Effector memory CD4-positive, alpha-beta T cell (primary cell): Measurements from ENCODE around the gene CTH.
"Not testable (repeated sequence)": the region's sequence is repeated elsewhere in the genome, so short reads cannot be mapped to it uniquely, and the experiment has no call there.

Experiments used
- DNase-seq, 3 donors: peaks; one replicate each; pipeline ENCODE4 v3.0.0-alpha.2; 2020
- H3K27ac ChIP-seq: 2 replicates; pipeline ENCODE4 v1.7.0; 2013; ENCODE audit warnings: mild to moderate bottlenecking, low read length, moderate library complexity; ENCODE audit not compliant: insufficient read depth, poor library complexity, severe bottlenecking
- H3K27me3 ChIP-seq: replicated peaks from 2 replicates; pipeline ENCODE4 v1.7.0; 2013; ENCODE audit warnings: mild to moderate bottlenecking, low read length; ENCODE audit not compliant: insufficient read depth, control insufficient read depth, poor library complexity, severe bottlenecking
- H3K36me3 ChIP-seq: 2 replicates; pipeline ENCODE4 v1.7.0; 2013; ENCODE audit warnings: mild to moderate bottlenecking, low read length, moderate library complexity; ENCODE audit not compliant: control insufficient read depth, insufficient read depth
- H3K4me1 ChIP-seq: 2 replicates; pipeline ENCODE4 v1.7.0; 2013; ENCODE audit warnings: low read length, mild to moderate bottlenecking; ENCODE audit not compliant: control insufficient read depth, insufficient read depth, poor library complexity, severe bottlenecking
- H3K4me3 ChIP-seq: 2 replicates; pipeline ENCODE4 v1.7.0; 2013; ENCODE audit warnings: low read length, low read depth, mild to moderate bottlenecking; ENCODE audit not compliant: insufficient read depth, poor library complexity, severe bottlenecking
- H3K9me3 ChIP-seq: 2 replicates; pipeline ENCODE4 v1.7.0; 2013; ENCODE audit warnings: mild to moderate bottlenecking, low read length, moderate library complexity; ENCODE audit not compliant: control insufficient read depth

CTH gene

DNA sequence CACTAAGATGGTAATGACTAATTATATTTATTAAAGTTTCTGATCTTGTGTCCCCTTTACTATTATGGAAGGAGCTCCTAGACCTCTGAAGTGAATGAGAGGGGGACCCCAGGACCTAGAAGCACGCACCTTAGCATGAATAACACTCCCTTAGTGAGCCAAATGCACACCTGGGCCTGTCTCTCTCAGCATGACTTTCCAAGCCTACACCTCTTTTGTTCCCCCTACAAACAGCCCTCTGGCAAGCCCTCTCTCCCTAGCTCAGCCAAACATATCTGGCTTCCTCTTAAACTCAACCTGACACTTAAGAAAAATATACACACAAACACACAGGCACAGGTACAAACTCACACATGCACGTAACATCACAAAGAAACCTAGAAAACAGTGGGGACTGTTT, 7.3 kb upstream of the CTH start:
- Histone ChIP-seq H3K36me3 (no peaks in the 10 kb centered on the region), H3K9me3 (no peaks in the 10 kb centered on the region), H3K27ac (no peak overlapping the region), H3K4me3 (no peak overlapping the region), H3K27me3 (peaks cover 4% of the 10 kb centered on the region), H3K4me1 (no peaks in the 10 kb centered on the region)
- DNase-seq: no peak

DNA sequence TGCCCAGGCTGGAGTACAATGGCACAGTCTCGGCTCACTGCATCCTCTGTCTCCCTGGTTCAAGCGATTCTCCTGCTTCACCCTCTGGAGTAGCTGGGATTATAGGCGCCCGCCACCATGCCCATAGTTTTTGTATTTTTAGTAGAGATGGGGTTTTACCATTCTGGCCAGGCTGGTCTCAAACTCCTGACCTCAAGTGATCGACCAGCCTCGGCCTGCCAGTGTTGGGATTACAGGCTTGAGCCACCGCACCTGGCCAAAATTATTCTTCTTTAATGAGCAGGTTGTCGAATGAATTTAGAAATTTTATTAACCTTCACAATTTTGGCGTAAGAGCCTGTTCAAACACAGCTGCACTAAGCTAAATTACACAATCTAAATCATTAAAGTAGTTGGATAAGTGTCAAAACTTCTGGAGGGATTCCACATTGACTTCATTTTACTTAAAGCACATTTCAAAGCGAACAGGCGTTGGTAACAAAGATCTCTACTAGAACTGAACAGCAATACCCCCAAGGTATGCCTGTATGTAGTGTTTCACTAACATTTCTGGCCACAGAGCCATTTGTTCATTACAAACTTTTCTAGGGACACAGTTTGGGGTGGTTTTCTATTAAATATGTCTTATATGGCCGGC, 5.2 kb upstream of the CTH start:
- DNase-seq: no peak
- Histone ChIP-seq H3K9me3 (no peaks in the 10 kb centered on the region), H3K27me3 (peaks cover 4% of the 10 kb centered on the region), H3K4me1 (peaks cover 7% of the 10 kb centered on the region), H3K4me3 (no peak overlapping the region), H3K36me3 (no peaks in the 10 kb centered on the region), H3K27ac (no peak overlapping the region)

DNA sequence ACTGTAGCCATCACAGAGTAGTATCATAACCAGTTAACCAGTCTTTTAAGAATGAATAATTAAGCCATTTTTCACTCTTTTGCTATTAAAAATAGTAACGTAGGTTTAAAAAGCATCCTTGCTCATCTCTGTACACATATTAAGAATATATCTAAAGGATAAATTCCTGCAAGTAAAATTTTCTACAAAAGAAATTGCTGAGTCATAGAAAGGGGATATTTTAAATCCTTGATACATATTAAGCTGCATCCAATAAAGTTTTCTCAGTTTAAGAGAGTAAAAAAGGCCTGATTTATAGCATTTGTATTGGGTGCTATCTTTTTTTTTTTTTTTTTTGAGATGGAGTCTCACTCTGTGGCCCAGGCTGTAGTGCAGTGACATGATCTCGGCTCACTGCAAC, 1.9 kb upstream of the CTH start:
- Histone ChIP-seq H3K27ac (no peak overlapping the region), H3K27me3 (peaks cover 4% of the 10 kb centered on the region), H3K36me3 (no peaks in the 10 kb centered on the region), H3K9me3 (no peaks in the 10 kb centered on the region), H3K4me1 (peaks cover 11% of the 10 kb centered on the region), H3K4me3 (no peak overlapping the region)
- no peak for DNase-seq

DNA sequence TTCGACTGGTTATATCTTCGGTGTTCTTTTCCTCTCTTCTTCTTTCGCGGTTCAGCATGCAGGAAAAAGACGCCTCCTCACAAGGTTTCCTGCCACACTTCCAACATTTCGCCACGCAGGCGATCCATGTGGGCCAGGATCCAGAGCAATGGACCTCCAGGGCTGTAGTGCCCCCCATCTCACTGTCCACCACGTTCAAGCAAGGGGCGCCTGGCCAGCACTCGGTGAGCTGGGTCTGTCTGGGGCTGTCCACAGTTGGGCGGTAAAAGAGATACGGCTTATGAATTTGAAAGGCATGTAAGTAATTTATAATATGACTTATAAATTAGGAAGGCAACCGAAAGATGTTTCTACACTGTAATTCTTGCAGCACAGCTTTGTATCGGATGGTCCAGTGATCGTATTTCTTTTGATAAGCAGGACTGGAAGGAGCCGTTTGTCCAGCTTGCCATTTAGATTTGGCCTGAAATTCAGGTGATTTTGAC, 334 bp downstream of the CTH start:
- Histone ChIP-seq H3K27ac (peak overlapping the region; percentile 86), H3K9me3 (no peaks in the 10 kb centered on the region), H3K4me1 (peaks cover 11% of the 10 kb centered on the region), H3K4me3 (peak overlapping the region; percentile 77), H3K27me3 (no peaks in the 10 kb centered on the region), H3K36me3 (no peaks in the 10 kb centered on the region)
- DNase-seq: no peak

DNA sequence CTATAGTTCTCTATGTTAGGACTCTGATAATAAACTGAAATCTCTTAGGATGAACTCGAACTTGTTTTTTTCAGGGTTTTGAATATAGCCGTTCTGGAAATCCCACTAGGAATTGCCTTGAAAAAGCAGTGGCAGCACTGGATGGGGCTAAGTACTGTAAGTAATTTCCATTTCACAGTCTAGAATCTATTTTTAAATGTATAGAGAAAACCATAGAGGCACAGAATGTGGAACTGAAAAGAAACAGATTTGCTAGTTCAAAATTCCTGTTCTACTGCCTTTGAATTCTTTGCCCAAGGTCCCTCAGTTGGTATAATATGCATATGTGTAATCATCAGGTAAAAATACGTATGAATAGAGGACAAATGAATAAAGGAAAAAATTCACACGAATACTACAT, 4.8 kb downstream of the CTH start:
- no peaks in the 10 kb centered on the region for H3K27me3 ChIP-seq
- H3K36me3 ChIP-seq: peaks cover 2% of the 10 kb centered on the region
- DNase-seq: no peak
- H3K27ac ChIP-seq: no peak overlapping the region
- no peak overlapping the region for H3K4me3 ChIP-seq
- no peaks in the 10 kb centered on the region for H3K9me3 ChIP-seq
- H3K4me1 ChIP-seq: peaks cover 4% of the 10 kb centered on the region

DNA sequence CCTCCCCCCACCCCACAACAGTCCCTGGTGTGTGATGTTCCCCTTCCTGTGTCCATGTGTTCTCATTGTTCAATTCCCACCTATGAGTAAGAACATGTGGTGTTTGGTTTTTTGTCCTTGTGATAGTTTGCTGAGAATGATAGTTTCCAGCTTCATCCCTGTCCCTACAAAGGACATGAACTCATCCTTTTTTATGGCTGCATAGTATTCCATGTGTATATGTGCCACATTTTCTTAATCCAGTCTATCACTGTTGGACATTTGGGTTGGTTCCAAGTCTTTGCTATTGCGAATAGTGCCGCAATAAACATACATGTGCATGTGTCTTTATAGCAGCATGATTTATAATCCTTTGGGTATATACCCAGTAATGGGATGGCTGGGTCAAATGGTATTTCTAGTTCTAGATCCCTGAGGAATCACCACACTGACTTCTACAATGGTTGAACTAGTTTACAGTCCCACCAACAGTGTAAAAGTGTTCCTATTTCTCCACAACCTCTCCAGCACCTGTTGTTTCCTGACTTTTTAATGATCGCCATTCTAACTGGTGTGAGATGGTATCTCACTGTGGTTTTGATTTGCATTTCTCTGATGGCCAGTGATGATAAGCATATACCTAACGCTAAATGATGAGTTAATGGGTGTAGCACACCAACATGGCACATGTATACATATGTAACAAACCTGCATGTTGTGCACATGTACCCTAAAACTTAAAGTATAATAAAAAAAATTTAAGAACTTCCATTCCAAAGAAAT, 8.1 kb downstream of the CTH start:
- H3K4me3 ChIP-seq, H3K9me3 ChIP-seq, H3K27ac ChIP-seq, H3K36me3 ChIP-seq, DNase-seq, H3K4me1 ChIP-seq, H3K27me3 ChIP-seq: not testable (repeated sequence)

DNA sequence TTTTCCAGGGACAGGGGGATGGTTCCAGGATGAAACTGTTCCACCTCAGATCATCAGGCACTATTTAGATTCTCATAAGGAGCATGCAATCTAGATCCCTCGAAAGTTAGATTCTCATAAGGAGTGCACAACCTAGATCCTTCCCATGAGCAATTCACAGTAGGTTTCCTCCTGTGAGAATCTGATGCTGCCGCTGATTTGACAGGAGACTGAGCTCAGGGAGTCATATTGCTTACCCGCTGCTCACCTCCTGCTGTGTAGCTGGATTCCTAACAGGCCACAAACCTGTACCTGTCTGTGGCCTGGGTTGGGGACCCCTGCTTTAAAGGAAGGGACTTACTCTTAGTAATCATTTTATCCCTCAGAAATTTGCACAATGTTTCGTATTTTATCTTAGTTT, 9.3 kb downstream of the CTH start:
- Histone ChIP-seq H3K36me3 (peaks cover 2% of the 10 kb centered on the region), H3K4me3 (no peak overlapping the region), H3K27me3 (no peaks in the 10 kb centered on the region), H3K9me3 (no peaks in the 10 kb centered on the region), H3K27ac (no peak overlapping the region), H3K4me1 (no peaks in the 10 kb centered on the region)
- no peak for DNase-seq

DNA sequence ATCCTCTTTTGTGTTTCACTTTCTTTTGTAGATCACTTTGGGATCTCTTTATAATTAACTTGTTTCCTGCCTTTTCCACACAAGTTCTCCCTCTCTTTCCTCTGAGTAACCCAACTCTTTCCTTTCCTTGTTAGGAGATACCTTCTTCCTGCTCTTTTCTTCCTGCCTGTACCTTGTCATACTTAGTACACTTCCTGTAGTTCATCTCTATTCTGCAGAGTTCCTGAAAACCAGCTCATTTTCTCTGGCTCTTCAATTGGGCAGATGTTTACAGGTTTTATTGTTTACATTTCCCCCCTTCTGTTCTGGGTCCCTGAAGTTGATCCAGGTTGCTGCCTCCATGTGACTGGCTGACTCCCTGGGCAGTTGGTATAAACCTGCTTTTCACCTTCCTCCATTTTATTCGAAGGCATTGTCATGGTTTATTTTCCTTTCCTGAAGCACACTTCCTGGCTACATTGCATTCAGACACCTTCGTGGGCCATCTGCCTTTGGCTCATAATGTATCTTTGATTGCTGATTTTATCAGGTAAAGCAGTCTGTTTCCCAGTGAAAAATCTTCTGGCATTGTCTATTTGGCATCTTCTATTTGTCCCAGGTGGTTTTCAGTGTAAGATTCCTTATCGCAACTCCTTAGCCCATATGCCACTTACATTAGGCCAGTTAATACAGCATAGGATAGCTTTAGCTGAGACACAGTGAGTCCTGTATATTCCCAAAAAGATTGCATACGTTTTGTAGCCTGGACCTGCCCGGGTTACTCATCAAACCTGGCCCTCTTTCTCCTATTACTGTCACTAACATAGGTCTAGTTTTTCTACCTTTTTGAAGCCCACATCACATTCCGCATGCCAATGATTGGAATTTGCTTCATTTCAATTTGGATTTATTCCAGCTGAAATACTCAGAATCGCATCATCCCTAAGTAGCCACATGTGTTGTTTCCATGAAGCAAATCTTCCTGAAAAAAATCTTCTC, 15.4 kb downstream of the CTH start:
- H3K9me3 ChIP-seq: no peaks in the 10 kb centered on the region
- H3K27me3 ChIP-seq: no peaks in the 10 kb centered on the region
- H3K36me3 ChIP-seq: no peaks in the 10 kb centered on the region
- H3K27ac ChIP-seq: no peak overlapping the region
- no peak for DNase-seq
- no peaks in the 10 kb centered on the region for H3K4me1 ChIP-seq
- no peak overlapping the region for H3K4me3 ChIP-seq

DNA sequence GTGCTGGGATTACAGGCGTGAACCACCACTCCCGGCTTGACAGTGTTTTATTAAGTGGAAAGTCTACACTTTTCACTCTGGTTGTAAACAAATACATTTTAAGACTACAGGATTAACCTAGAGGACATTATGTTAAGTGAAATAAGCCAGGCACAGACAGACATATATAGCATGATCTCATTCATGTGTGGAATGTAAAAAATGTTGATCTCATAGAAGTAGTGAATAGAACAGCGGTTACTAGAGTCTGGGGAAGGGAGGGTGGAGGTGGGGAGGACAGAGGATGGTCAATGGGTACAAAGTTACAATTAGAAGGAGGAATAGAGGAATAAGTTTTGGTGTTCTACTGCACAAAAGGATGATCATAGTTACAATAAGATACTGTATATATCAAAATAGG, 16.9 kb downstream of the CTH start:
- Histone ChIP-seq H3K9me3 (no peaks in the 10 kb centered on the region), H3K4me1 (no peaks in the 10 kb centered on the region), H3K36me3 (no peaks in the 10 kb centered on the region), H3K4me3 (no peak overlapping the region), H3K27ac (no peak overlapping the region), H3K27me3 (no peaks in the 10 kb centered on the region)
- DNase-seq: no peak
